Measurements from ENCODE around the gene KRT13.
A peak's percentile ranks its signal among the peaks of the same experiment; 100 is the strongest.

Gene KRT13

DNA sequence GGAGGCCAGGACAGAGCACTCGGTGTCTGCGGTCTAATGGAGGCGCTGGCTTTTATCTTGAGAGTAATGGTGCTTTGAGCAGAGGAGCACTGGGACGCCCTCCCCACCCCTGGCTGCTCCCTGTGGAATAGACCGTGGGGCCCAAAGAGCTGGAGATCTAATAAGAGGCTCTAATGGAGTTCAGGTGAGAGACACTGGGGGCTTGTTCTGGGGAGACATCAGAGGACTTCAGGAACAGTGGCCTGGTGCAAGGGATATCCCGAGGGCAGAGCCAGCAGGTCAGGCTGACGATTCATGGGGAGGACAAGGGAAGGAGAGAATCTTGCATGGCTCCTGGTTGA is 32.2 kb upstream of the KRT13 start:
- DNase-seq, result no peak

DNA sequence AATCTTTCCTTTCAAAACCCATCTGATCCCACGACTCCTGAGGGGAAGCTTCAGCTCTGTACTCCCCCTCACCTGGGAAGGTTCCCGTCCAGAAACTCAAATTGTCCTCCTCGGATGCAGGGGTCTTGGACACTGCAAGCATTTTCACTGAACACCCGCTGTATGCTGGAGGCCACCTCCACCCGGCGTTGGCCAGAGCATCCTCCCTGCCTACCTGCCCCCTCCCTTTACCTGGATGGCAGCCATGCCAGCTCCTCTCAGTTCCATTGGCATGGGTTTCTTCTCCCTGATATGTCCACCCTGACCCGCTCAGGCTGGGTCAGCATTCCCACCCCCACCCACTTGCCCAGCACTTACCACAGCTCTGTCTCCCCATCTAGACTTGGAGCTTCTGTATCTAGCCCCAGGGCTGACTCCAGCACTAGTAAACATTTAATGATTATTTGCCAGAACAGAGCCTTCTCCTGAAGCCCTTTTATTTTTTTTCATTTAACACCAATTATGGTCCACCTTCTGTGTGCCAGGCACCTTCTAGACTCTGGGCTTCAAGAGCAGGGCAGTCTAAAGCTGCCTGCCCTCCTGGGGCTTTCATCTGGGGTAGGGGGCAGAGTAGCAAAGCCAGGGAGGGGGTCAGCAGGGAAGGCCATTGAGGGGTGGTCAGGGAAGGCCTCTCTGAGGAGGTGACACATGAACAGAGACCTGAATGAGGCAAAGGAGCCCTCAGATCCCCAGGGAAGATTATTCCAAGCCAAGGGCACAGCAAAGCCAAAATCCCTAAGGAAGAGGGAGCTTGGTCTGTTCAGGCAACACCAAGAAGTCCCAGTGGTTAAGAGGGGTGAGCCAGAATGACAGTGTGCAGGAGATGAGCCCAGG is 31.6 kb upstream of the KRT13 start:
- DNase-seq, result no peak

DNA sequence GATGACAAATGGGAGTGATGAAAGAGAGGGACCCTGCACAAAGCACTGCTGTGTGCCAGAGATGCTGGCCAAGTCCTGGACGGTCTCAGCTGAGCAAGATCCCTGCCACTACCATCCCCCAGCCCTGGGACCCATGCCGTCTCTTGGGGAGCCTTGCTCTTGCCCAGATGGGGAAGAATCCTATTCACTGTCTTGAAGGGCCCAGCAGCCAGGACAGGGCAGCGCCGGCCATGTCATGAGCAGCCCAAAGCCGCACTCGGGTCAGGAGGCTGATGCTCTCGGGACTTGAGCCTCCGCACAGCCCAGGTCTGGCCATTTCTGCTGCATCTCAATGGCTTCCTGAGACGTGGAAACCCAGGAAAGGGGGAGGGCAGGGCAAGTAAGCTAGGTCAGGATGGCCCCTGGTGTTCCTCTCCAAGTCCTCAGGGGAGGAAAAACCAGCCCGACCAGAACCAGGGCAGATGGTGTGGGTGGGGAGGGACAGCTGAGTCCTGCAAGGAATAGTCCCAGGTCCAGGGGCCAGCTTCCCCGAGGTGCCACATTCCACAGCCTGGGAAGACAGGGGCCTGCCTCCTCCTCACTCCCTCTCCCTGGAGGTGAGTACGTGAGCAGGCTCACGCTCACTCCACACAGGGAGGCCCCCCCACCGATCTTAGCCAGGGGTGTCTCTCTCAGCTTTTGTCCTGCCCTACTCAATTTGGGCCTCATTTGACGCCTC is 30.5 kb upstream of the KRT13 start:
- no peak for DNase-seq

DNA sequence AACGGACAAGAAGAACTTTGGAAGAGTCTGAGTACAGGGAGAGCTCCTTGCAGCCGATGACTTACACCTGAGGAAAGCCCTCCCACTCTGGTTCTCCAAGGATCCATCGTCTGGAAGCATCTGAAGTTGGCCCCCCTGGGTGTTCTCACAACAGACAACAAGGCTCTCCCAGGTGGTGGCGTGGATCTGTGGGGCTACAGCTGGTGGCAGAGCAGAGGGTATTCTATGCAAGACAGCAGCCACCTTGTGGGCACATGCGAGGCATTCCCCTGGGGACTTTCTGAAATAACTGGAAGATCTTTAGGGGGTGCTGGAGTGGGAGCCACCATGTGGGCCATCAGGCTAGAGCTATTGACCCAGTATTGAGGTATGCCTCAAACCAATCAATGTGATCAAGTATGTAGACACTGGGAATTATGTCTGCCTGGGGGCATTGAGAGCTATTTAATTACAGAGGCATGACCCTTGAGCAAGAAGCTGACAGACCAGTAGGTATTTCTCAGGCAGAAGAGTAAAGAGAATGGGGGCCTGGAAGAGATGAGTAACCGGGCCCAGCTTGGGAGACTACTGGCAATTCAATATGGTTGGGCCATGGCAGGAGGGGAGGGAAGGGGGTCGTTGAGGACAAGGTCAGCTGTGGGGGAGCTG is 29.6 kb upstream of the KRT13 start:
- no peak for DNase-seq

DNA sequence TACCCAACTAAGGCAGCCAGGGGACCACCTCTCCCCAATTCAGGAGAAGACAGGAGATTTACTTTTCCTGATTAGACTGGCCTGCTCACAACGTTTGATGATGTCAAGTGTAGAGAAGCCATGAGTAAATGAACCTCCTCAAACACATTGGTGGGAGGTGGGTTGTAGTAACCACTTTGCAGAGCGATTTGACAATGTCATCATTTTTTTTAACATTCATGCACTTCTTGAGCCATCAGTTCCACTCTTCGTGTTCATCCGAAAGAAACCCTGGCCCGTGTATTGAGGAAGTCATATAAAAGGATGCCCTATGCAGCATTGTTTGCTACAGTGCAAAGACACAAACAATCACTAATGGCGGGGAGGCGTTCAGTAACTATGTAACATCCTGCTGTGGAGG is 28.2 kb upstream of the KRT13 start:
- no peak for DNase-seq

GRCh38 chr17:41532947-41533570 is 27.6 kb upstream of the KRT13 start:
- no peak for DNase-seq

GRCh38 chr17:41531993-41532392 is 26.6 kb upstream of the KRT13 start:
- DNase-seq, result no peak

- DNase-seq, result no peak
These were observed 24.9 kb upstream of the KRT13 start for GRCh38 chr17:41530062-41531048.

DNA sequence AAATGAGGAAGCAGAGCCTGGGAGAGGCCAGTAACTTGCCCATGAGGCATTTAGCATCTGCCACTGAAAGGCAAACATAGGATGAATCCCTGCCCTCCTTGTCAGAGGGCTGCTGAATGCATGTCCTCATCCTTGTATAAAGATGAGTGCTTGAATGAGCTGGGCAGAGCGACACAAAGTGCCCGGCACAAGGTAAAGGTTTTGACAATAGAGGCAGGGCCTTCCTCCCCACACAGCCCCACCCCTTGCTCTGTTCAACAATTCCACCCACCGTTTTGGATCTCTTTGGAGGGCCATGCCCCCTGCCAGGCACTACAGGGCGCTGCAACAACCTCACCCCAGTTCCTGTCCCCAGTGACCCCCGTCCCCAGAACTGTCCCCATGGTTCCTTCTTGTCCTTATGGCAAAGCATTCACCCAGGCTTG is 24.1 kb upstream of the KRT13 start:
- DNase-seq, result peak; percentile 33

DNA sequence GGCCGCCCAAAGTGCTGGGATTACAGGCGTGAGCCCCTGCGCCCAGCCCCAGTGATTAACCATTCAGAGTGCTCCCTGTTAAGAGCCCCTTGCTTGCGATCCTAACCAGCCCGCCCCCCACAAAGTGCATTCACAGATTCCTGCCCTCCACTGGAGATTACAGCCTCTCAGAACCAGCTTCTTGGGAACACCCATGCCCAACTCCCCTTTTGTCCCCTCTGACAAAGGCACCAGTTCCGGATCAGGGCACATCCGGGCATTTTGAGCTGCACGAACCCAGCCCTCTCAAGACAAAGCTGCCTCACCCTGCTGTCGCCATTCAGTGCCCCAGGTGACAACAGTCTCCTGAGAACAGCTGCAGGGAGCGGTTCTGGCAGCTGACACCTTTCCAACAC is 23.5 kb upstream of the KRT13 start:
- peak; percentile 69 for DNase-seq

DNA sequence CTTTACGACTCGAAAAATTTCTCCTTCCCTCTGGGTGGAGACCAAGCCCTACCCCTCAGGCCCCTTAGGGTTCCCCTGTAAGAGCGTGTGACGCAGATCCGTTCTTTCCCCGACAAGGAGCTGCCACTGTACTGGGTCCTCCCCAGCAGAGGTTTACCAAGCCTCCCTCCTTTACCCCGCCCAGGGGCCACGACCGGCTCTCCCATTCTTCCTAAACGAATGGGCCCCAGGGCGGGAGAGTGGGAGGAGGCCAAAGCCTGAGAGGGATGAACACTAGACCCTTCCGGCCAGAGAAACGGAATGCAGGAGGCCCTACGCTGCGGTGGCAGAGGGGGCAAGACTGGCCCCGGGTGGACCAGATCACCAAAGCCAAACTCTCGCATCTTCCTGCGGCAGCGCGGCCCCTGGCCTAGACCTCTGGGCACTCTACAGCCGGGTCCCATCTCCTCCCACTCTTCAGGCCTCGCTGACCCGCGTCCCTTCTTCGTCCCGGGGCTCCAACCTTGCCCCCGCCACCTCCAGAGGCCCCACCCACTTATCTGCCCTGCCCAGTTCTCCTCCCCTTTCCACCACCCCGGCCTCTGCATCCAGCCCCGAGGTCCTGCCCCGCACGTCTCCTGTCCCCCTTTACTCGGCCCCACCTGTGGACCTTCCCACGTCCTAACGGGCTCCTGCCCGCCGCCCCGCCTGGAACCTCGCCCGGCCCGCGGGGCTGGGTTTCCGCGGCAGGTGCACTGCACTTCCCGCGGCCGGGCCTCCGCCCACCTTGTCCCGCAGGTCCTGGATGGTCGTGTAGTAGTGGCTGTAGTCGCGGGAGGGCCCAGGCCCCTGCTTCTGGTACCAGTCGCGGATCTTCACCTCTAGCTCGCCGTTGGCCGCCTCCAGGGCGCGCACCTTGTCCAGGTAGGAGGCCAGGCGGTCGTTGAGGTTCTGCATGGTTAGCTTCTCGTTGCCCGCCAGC is 21.9 kb upstream of the KRT13 start:
- peak; percentile 25 for DNase-seq

DNA sequence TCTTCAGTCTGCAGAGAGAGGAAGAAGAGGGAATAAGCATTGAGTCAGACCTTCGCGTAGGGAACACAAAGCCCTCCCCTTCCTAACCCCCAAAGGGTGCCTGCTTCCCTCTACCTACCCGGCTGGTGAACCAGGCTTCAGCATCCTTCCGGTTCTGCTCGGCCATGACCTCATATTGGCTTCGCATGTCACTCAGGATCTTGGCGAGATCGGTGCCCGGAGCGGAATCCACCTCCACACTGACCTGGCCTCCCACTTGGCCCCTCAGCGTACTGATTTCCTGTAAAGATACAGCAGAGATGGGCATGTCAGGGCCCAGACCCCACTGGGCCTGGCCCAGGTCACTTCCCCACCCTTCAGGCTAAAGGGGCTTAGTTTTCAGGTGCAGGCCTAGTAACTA is 18.8 kb upstream of the KRT13 start:
- no peak for DNase-seq

DNA sequence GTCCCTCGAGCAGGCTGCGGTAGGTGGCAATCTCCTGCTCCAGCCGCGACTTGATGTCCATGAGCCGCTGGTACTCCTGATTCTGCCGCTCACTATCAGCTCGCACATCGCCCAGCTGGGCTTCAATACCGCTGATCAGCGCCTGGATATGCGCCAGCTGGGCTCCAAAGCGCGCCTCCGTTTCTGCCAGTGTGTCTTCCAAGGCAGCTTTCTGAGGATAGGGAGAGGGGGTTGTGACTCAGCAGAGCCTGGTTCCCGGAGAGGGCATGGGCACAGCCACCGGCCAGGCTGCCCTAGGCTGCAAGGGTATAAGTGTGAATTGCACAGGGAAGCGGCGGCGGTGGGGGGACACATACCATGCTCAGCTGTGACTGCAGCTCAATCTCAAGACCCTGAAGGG is 18.4 kb upstream of the KRT13 start:
- DNase-seq, result no peak

DNA sequence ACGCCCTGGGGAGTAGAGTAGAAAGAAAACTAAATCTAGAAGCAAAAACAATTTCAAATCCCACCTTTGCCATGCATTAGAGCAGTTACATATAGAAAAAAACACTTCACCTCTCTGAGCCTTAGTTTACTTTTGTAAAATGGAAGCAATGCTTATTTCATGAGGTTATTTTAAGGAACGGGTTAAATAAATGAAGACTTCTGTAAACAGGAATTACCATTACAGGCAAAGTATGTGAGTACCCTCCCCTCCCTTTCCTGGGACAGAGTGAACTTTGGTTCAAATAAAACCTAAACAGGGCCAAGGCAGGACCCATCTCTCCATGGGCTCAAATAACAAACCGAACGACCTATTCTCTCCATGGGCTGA is 17.8 kb upstream of the KRT13 start:
- DNase-seq, result no peak

- no peak for DNase-seq
These were observed 17.2 kb upstream of the KRT13 start for GRCh38 chr17:41522301-41523224.

- no peak for DNase-seq
These were observed 16.3 kb upstream of the KRT13 start for GRCh38 chr17:41521574-41522261.

GRCh38 chr17:41520821-41521521 is 15.6 kb upstream of the KRT13 start:
- peak; percentile 28 for DNase-seq

- DNase-seq, result peak; percentile 86
These were observed 14.3 kb upstream of the KRT13 start for GRCh38 chr17:41519501-41520224.
